ENCODE data around the gene NYAP1.

DNA sequence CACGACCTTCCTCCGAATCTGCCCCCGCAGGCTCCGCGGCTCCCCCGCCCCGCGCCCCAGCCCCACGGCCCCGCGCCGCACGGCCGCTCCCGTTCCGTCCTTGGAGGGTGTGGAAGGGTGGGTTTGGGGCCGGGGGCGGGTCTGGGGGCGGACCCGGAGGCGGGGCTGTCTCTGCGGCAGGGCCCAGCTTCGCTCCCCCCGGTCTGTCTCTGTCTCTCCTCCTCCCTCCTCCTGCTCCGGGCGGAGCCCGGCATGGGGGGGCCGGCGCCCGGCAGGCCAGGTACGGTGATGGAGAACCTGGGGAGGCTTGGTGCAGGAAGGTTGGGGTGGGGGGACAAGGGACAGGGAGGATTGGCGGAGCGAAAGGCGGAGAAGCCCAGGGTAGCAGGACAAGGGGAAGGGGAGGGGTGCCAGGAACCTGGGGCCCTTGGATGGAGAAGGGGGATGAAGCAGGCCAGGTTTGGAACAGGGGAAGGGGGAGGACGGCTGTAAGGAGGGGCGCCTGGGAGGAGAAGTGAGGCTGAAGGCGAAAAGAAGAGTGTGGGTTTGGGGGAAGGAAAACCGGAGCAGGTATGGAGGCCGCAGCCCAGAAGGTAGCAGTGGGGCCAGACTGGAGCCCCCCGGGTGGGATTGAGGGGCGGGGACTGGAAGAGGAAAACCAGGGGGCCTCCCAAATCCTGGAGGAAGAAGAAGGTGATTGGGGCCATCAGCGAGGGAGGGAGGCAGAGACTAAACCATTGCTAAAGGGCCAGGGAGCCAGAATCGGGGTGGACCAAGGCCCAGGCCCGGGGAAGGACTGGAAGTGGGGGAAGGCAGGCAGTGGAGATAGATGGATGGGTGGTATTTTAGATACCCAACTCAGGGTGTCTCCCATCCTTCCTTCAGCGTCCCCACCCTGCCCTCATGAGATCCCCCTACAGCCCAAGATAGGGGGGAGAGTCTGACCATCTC, at the start of gene NYAP1:
- TF ChIP-seq, protein P1, sequence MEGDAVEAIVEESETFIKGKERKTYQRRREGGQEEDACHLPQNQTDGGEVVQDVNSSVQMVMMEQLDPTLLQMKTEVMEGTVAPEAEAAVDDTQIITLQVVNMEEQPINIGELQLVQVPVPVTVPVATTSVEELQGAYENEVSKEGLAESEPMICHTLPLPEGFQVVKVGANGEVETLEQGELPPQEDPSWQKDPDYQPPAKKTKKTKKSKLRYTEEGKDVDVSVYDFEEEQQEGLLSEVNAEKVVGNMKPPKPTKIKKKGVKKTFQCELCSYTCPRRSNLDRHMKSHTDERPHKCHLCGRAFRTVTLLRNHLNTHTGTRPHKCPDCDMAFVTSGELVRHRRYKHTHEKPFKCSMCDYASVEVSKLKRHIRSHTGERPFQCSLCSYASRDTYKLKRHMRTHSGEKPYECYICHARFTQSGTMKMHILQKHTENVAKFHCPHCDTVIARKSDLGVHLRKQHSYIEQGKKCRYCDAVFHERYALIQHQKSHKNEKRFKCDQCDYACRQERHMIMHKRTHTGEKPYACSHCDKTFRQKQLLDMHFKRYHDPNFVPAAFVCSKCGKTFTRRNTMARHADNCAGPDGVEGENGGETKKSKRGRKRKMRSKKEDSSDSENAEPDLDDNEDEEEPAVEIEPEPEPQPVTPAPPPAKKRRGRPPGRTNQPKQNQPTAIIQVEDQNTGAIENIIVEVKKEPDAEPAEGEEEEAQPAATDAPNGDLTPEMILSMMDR (IDR thresholded peaks at IDR 0.05): no peak
- TF ChIP-seq POLR2A (IDR thresholded peaks at IDR 0.05) (no peak), POLR2AphosphoS5 (IDR thresholded peaks at IDR 0.05) (no peak)
